NCI-H146 treated with DMSO at 0.1 percent for 48 hours (cell line): ENCODE results near the gene F11.
"Not testable (repeated sequence)": the region's sequence is repeated elsewhere in the genome, so short reads cannot be mapped to it uniquely, and the experiment has no call there.

Experiments used
- DNase-seq: peaks from one replicate; lab custom pipeline; 2025; ENCODE audit not compliant: unreplicated experiment; lab: John Stamatoyannopoulos, UW

Gene F11

GRCh38 chr4:186298031-186298647, 32.1 kb downstream of the F11 start:
- DNase-seq = no peak

DNA sequence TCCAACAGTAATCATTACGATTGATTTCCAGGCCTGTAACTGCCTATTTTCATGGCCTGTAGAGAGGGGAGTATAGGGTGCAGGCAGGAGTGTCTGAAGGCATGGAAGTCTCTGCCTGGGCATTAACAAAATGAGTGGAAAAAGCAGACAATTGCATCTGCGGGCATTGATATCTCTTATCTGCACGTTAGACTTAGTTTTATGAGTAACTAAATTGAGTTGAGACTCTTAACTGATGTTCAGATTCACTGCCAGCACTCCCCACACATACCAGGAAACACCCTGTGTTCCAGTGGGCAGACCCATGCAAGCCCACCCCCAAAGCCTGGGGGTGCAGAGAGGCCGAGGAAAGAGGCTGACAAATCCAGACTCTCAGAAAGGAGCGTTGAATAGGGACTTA, 33.3 kb downstream of the F11 start:
- DNase-seq = no peak

- DNase-seq = no peak
These were observed 34.8 kb downstream of the F11 start for GRCh38 chr4:186300659-186301390.

DNA sequence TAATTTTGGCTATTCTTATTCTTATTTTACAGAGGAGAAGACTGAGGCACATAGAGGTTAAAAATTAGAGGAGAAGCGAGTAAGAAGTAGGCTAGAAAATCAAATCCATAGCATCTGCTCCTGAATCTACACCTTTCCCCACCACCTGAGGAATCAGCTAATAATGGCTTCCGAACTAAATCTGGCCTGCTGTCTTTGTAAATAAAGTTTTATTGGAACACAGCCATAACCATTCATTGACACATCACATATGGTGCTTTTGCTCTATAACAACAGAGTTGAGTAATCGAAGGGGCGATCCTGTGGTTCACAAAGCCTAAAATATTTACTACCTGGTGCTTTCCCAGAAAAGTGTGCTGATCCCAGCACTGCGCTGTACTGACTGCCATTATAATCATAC, 38.2 kb downstream of the F11 start:
- no peak for DNase-seq

DNA sequence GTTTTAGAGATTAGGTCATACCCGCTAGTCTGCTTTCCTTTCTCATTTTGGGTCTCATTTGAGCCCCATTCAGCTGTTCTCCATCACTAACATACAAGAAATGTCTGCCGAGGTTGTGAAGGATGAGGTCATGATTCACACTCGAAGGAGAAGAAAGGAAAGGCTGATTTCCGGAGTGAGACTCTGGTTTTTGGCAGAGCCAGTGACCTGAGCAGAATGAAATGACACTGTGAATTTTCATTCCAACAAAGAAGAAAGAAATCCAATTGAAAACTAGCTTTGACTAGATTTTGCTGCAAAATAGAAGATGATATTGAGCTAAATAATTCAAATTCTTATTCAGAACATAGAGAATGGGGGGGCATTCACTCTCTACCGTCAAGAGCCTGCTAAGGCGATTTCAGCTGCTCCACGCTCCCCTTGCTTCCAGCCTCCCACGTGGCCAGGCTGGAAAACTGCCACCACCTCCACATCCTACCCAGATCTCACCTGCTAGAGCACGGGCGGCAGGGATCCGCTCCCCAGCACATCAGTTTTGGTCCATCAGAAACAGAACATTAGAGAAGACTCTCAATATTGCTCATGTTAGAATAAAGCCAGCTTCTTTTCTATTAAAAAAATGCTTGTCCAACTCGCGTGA, 39.0 kb downstream of the F11 start:
- DNase-seq = no peak

DNA sequence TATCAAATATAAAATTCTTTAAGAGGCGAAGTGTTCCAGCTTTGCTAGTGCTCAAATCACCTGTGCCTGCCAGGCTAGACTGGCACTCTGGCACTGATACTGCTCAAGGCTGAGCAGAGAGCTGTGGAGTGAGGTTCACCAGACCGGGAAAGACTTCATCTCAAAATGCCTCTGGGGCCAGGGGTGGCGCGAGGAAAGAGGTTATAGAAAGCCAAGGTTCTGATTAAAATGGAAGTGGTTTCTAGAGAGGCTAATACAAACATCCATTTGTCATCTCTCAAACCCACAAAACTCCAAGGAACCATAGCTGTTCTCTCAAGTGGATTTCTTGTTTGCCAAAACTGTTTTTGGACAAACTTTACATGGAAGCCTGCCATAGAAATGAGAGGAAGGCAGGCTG, 41.5 kb downstream of the F11 start:
- no peak for DNase-seq

DNA sequence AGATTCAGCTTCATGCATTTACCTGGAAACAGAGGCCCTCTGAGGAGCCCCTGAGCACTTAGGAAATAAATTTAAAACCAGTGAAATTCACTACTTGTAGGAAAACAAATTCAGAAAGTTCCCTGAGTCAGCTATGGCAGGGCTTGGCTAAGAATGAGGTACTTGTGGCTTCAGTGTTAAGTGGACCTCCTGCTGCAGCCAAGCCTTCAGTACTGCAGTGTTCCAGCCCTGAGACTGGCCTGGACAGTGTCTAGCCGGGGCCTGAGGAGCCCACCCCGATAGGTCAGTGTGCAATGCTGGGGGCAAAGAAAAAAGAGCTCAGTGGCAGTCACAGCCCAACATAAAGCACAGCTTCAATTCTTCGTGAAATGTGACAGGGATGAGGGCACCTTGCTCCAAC, 41.9 kb downstream of the F11 start:
- DNase-seq = no peak

DNA sequence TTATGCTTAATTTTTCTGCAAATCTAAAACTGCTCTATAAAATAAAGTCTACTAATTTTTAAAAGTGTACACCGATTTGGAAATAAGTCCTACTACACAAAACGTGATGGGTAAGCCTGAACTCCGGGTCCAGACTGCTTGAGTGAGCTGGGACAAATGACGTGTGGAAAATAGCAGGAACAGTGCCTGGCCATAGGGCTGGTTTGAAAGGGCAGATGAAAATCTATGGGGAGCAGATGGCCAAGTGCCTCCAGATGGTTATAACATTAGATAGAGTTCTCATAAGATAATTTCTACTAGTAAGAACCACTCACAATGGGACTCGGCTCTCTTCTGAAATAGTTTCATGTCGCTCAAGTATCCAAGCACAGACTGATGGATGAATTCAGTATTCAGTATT, 52.5 kb downstream of the F11 start:
- DNase-seq = no peak

DNA sequence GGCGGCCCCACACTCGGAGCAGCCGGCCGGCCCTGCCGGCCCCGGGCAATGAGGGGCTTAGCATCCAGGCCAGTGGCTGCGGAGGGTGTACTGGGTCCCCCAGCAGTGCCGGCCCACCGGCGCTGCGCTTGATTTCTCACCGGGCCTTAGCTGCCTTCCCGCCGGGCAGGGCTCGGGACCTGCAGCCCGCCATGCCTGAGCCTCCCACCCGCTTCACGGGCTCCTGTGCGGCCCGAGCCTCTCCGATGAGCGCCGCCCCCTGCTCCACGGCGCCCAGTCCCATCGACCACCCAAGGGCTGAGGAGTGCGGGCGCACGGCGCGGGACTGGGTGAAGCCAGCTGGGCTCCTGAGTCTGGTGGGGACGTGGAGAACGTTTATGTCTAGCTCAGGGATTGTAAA, 58.7 kb downstream of the F11 start:
- not testable (repeated sequence) for DNase-seq

GRCh38 chr4:186326391-186326790, 60.4 kb downstream of the F11 start:
- DNase-seq = no peak

DNA sequence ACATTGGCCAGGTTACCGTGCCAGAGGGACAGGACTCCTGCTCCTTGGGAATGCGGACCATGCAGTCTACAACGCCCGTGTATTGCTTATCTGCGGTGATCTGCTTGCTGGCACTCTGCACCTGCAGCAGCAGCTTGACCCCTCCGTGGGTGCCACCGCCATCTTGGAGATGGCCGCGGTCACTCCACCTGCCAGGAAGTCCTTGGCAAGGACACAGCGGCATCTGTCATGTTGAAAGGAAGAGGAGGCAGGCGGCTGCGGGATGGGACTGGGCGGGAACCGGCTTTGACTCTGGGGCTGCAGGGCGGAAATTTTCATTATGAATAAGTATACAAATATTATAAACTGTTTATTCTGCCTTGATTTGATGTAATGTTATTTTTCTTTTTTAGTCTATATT, 63.4 kb downstream of the F11 start:
- no peak for DNase-seq

- no peak for DNase-seq
These were observed 64.4 kb downstream of the F11 start for GRCh38 chr4:186330368-186330767.

GRCh38 chr4:186335793-186336192, 69.8 kb downstream of the F11 start:
- no peak for DNase-seq
